Upper lobe of left lung (tissue), 4 donors: ENCODE data around the gene STON1.

Source experiments
- EP300 ChIP-seq, 4 donors: sonication (generic); formaldehyde crosslinking; IDR thresholded peaks; one replicate each; pipeline ENCODE4 v1.5.1; 2017; ENCODE audit warnings: antibody characterized with exemption in 4 of 4, control low read depth in 2 of 4
- POLR2A ChIP-seq, 4 donors: fragments of 450-650 bp; IDR thresholded peaks; one replicate each; pipeline ENCODE4 v1.5.1; 2016 to 2017; ENCODE audit warnings: antibody characterized with exemption in 4 of 4, mild to moderate bottlenecking in 2 of 4
- POLR2AphosphoS5 ChIP-seq, 2 donors: sonication (generic); formaldehyde crosslinking; IDR thresholded peaks; one replicate each; pipeline ENCODE4 v1.5.1; 2017; ENCODE audit warnings: antibody characterized with exemption in 2 of 2
- TF ChIP-seq, protein P1 (sequence below), 6 experiments: fragments of 450-650 bp in 4 of 6; fragments of 200-600 bp in 2 of 6; sonication (generic) in 2 of 6; IDR thresholded peaks; one replicate each; pipeline ENCODE4 v1.5.1; 2016 to 2019; ENCODE audit warnings: antibody characterized with exemption in 6 of 6

DNA sequence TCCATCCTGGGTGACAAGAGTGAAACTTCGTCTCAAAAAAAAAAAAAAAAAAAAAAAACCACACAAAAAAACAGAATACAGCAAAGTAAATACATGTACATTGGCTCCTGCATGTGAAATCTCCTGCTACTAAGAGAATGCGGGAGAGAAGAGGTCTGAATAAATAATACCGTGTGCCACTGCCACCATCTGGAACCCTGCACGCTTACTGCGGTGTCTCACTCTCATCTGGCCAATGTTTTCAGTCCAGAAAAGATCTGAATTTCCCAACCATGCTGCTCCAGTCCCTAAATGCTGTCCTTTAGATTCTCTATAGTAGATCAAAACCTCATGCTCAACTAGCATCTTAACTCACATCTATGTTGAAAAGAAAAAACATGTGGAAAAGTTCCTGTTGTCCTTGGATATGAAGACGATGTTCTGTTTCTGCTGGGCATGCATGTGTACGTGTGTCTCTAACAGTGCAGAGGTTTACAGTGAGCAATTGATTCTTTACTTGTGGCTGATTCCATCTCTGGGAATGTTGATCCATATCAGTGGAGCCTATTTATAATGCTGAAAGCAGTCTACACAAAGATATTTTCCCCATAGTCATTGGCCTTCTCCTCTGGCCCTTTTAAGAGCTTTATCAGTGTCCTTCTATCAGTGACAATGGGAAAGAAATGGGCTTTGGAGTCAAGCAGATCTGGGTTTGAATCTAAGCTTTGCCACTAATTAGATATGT, 11.9 kb downstream of the STON1 start:
- TF ChIP-seq, protein P1, sequence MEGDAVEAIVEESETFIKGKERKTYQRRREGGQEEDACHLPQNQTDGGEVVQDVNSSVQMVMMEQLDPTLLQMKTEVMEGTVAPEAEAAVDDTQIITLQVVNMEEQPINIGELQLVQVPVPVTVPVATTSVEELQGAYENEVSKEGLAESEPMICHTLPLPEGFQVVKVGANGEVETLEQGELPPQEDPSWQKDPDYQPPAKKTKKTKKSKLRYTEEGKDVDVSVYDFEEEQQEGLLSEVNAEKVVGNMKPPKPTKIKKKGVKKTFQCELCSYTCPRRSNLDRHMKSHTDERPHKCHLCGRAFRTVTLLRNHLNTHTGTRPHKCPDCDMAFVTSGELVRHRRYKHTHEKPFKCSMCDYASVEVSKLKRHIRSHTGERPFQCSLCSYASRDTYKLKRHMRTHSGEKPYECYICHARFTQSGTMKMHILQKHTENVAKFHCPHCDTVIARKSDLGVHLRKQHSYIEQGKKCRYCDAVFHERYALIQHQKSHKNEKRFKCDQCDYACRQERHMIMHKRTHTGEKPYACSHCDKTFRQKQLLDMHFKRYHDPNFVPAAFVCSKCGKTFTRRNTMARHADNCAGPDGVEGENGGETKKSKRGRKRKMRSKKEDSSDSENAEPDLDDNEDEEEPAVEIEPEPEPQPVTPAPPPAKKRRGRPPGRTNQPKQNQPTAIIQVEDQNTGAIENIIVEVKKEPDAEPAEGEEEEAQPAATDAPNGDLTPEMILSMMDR (IDR thresholded peaks at IDR 0.05) = no peak
- TF ChIP-seq POLR2A (IDR thresholded peaks at IDR 0.05) = no peak
- no peak for TF ChIP-seq EP300 (IDR thresholded peaks at IDR 0.05)
- no peak for TF ChIP-seq POLR2AphosphoS5 (IDR thresholded peaks at IDR 0.05)
